ENCODE data around the gene VMP1.
"Not testable (repeated sequence)": the region's sequence is repeated elsewhere in the genome, so short reads cannot be mapped to it uniquely, and the experiment has no call there.

The VMP1 gene

DNA sequence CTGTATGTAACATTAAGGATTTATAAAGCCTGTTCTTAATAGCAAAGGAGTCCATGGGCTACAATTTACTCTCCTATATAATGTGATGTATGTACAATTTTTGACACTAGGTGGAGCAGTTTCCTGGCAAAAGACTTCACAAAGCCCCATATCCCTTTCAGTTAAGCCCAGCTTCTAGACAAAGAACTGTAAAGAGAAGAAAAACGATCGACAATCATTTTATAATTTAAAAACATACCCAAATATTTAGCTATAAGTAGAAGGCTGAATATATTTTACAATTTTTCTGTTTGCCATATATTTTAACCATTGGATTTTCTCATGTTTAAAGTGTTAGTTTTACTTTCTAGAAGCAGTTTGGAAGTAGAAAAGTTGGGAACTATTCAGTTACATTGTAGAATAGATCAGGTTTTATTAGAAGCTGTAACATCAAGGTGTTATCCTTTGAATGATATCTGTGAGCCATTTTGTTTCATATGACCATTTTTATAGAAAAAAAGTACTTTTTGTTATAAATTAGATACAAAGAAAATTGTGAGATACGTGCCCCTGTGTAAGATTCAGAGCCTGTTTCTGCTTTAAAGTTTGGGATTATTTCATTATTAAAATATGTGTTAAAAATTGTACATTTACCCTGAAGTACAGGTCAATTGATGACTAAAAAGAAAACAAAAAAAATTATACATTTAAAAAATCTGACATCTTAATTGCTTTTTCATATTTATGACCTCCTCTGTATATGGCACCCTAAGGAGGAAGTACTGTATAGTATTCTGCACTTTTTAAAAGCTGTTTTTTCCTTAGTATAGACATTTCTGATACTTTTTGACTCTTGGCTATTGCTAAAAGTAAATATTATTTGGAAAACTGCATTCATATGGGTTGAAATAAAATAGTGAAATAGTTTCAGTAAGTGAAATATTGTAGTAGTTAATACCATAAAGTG is 46.3 kb downstream of the VMP1 start:
- peak; percentile 56 for TF ChIP-seq CTCF (IDR thresholded peaks at IDR 0.05; ENCODE audit: control insufficient read depth, insufficient read depth, low read depth, low read length, missing control alignments)
- peak; percentile 73 for DNase-seq (ENCODE audit: low read depth)
- no peak overlapping the region for H3K4me3 ChIP-seq (ENCODE audit: control insufficient read depth, low read depth, low read length)

GRCh38 chr17:59754552-59754951 is 47.1 kb downstream of the VMP1 start:
- no peak overlapping the region for H3K4me3 ChIP-seq (ENCODE audit: control insufficient read depth, low read depth, low read length)
- DNase-seq (ENCODE audit: low read depth): peak; percentile 93
- TF ChIP-seq CTCF (IDR thresholded peaks at IDR 0.05; ENCODE audit: control insufficient read depth, insufficient read depth, low read depth, low read length, missing control alignments): no peak

DNA sequence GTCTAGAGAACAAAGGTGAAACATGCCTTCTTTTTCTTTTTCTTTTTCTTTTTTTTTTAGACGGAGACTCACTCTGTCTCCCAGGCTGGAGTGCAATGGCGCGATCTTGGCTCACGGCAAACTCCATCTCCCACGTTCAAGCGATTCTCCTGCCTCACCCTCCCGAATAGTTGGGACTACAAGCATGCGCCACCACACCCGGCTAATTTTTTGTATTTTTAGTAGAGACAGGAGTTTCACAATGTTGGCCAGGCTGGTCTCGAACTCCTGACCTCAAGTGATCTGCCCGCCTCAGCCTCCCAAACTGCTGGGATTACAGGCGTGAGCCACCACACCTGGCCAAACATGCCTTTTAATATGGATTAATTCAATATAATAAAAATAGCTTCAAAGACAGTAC is 47.6 kb downstream of the VMP1 start:
- not testable (repeated sequence) for H3K4me3 ChIP-seq (ENCODE audit: control insufficient read depth, low read depth, low read length); DNase-seq (ENCODE audit: low read depth)

DNA sequence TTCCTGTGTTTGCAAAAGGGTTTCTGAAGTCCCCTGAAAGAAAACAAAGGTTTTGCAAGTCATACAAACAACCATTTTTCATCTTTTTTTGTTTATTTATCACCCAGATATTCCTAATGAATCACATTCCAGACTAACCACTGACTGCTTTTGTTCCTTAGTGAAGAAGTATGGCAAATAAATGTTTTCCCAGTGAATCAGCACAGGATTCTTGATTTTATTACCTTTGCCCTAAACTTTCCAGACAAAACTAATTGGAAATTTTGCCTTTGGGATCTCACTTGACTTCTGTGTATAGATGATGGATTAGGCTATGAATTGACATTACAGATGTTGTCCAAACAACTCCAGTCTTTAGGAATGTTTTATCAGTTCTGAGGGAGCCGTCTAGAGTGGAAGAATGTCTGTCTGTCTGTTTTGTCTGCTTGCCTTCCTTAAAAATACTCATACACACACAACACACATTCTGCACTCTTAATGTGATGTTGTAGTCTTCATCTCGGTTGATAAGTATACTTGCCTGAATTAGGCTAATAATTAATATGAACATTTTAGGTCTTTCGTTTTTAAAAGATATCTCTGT is 48.9 kb downstream of the VMP1 start:
- peak; percentile 88 for DNase-seq (ENCODE audit: low read depth)
- H3K4me3 ChIP-seq (ENCODE audit: control insufficient read depth, low read depth, low read length): no peak overlapping the region
- TF ChIP-seq CTCF (IDR thresholded peaks at IDR 0.05; ENCODE audit: control insufficient read depth, insufficient read depth, low read depth, low read length, missing control alignments): no peak

DNA sequence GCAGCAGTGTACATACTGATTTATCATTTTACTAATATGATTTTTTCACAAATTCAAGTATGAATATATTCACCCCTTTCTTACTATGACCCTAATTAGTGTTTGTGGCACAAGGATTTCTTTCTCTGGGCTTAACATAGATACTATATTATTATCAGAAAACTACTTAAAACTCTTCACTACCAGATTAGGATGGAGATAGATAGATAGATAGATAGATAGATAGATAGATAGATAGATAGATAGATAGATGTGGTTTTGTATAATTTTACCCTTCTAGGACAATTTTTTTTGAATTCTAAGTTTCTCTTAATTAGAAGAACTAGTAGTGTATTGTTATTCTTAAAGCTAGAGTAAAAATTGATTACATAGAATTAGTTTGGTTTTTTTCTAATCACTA is 49.6 kb downstream of the VMP1 start:
- TF ChIP-seq CTCF (IDR thresholded peaks at IDR 0.05; ENCODE audit: control insufficient read depth, insufficient read depth, low read depth, low read length, missing control alignments): no peak
- no peak overlapping the region for H3K4me3 ChIP-seq (ENCODE audit: control insufficient read depth, low read depth, low read length)
- no peak for DNase-seq (ENCODE audit: low read depth)

- H3K4me3 ChIP-seq (ENCODE audit: control insufficient read depth, low read depth, low read length): no peak overlapping the region
- DNase-seq (ENCODE audit: low read depth): no peak
- no peak for TF ChIP-seq CTCF (IDR thresholded peaks at IDR 0.05; ENCODE audit: control insufficient read depth, insufficient read depth, low read depth, low read length, missing control alignments)
Measured at GRCh38 chr17:59757470-59757869, 50.0 kb downstream of the VMP1 start.

DNA sequence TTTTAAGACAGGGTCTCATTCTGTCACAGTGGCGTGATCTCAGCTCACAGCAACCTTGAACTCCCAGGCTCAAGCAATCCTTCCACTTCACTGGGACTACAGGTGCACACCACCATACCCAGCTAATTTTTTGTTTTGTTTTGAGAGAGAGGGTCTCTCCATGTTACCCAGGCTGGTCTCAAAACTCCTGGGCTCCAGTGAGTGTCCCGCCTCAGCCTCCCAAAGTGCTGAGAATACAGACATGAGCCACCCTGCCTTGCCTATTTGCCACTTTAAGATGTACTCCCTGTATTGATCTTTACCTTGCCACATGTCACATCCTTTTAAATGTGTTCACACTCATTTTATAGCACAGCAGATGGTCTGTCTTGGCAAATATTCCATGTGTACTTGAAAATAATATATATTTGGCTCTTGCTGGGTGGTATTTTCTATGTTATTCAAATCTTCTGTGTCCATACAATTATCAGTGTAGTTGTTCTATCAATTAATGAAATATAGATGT is 50.5 kb downstream of the VMP1 start:
- H3K4me3 ChIP-seq (ENCODE audit: control insufficient read depth, low read depth, low read length): no peak overlapping the region
- no peak for DNase-seq (ENCODE audit: low read depth)
- TF ChIP-seq CTCF (IDR thresholded peaks at IDR 0.05; ENCODE audit: control insufficient read depth, insufficient read depth, low read depth, low read length, missing control alignments): no peak

DNA sequence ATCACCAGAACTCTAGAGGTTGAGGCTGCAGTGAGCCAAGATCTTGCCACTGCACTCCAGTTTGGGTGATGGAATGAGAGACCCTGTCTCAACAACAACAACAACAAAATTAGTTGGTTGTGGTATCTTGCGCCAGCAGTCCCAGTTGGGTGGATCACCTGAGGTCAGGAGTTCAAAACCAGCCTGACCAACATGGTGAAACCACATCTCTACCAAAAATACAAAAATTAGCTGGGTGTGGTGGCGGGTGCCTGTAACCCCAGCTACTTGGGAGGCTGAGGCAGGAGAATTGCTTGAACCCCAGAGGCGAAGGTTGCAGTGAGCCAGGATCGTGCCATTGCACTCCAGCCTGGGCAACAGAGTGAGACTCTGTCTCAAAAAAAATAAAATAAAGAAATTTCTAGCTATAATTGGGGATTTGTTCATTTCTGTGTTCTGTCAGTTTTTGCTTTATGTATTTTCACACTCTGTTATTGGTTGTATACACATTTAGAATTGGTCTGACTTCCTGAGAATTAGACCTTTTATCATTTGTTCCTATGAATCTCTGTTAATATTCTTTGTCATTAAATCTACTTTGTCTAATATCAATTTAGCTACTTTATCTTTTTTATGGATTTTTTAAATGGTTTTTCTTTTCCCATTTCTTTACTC is 51.7 kb downstream of the VMP1 start:
- not testable (repeated sequence) for H3K4me3 ChIP-seq (ENCODE audit: control insufficient read depth, low read depth, low read length); DNase-seq (ENCODE audit: low read depth)

Data from AG09309 (cell line).